CD4-positive, alpha-beta T cell treated with Interferon gamma for 1 hour (primary cell): ENCODE data around the gene MMS22L.
A peak's percentile ranks its signal among the peaks of the same experiment; 100 is the strongest.

Source experiments
- DNase-seq: peaks from one replicate; pipeline ENCODE4 v3.0.0-alpha.2; 2020

Gene MMS22L, protein sequence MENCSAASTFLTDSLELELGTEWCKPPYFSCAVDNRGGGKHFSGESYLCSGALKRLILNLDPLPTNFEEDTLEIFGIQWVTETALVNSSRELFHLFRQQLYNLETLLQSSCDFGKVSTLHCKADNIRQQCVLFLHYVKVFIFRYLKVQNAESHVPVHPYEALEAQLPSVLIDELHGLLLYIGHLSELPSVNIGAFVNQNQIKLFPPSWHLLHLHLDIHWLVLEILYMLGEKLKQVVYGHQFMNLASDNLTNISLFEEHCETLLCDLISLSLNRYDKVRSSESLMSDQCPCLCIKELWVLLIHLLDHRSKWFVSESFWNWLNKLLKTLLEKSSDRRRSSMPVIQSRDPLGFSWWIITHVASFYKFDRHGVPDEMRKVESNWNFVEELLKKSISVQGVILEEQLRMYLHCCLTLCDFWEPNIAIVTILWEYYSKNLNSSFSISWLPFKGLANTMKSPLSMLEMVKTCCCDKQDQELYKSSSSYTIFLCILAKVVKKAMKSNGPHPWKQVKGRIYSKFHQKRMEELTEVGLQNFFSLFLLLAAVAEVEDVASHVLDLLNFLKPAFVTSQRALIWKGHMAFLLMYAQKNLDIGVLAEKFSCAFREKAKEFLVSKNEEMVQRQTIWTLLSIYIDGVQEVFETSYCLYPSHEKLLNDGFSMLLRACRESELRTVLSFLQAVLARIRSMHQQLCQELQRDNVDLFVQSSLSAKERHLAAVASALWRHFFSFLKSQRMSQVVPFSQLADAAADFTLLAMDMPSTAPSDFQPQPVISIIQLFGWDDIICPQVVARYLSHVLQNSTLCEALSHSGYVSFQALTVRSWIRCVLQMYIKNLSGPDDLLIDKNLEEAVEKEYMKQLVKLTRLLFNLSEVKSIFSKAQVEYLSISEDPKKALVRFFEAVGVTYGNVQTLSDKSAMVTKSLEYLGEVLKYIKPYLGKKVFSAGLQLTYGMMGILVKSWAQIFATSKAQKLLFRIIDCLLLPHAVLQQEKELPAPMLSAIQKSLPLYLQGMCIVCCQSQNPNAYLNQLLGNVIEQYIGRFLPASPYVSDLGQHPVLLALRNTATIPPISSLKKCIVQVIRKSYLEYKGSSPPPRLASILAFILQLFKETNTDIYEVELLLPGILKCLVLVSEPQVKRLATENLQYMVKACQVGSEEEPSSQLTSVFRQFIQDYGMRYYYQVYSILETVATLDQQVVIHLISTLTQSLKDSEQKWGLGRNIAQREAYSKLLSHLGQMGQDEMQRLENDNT

DNA sequence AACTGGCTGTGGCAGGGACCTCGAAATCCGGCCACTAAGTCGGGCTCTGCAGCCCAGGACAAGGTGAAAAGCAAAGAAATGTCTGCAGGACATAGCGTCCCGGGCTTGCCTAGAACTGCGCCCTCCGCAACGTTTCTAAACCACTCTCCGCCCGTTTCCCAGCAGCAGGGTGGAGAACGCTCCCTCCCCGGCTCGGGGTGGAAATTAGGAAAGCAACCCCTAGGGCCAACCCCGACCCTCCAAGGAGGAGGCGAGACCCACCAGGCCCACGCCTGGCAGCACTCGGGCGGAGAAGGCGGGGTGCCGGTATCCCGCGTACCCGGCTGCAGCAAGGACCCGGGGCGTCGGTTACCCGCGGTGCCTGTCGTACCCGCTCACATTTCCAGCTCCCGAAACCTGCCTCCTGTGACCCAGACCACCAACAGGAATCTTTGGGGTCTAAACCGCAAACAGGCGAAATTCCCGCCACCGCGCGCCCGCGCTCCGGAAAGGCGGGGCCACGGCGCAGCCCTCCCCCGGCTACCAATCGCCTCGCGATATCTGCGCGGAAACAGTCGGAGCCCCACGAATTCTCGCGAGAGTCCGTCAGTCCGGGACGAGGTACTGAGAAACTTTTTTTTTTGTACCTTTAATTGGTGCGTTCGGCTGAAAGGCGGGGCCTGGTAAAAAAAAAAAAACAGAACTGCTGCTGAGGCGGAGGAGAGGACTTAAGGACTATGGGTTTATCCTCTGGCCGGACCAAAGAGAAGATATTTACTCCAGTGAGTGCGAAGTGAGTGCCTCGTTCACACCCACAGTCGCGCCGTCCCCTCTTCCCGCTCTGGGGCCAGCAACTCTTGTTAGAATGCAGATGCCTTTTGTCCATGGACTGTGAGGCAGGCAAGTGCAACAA lies at the start of gene MMS22L:
Gene MMS22L (minus strand): TSS at position 491 of the 892 bp plus-strand sequence. CDS start 739 bp downstream, outside the sequence.
- DNase-seq = peak; percentile 92

DNA sequence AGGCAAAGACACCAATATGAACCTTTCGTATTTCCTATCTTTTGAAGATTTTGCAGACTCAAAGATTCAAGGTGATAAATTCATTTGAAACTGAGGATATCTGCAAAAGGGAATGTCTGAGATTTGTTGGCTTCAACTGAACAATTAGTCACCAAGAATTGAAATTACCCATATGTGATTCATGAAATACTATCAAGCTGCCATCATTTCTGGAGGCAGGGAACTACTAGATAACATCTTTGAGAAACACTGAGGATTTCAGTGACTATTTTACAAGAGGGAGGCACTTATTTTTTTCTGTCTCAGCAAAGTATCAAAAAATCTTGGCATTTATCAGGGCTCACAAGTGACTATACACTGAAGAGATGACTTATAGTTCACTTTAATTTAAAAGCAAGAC lies 39.8 kb upstream of the MMS22L start:
- no peak for DNase-seq

DNA sequence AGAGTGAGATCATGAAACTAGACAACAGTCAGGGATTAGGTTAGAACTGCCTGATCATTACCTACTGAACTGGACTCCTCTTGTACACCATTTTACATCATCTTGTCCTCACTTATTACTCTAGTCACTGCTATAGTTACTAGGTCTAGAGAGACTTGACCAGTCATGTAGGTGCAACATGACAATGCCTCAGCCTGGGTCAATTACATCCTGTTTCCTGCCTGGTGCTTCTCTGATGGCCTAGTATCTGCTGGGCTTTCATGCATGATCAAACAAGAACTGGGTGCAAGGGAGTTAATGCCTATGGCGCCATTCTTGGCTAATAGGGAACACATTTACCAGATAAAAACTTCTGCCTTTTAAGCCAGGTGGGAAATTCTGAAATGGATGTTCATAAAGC lies 39.2 kb upstream of the MMS22L start:
- DNase-seq = no peak

DNA sequence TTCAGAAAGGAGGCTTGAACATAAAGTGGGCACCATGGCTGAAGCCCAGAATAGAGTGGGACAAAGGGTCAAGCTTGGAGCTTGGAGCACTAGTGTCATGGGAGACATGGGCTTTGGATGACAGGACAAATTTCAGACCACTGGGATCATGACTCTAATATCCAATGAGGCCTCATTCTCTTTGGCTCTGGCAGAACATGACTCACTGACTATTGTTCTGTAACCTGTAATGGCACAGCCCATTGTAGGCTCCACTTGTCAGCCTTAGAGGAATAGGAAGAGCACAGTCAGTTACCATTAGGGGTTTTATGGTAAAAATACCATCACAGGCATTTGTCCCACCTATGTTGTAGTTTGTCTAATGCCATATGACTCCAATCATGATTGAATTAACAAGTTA lies 34.0 kb upstream of the MMS22L start:
- DNase-seq = no peak

DNA sequence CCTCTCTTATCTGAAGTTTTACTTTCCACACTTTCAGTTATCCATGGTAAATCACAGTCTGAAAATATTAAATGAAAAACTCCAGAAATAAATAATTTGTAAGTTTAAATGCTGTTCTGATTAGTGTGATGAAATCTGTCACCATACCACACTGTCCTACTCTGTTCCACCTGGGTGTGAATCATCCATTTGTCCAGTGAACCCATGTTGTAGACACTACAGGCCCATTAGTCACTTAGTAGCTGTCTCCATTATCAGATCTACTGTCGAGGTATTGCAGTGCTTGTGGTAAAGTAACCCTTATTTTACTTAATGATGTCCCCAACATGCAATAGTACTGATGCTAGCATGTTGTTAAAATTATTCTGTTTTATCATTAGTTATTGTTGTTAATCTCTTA lies 29.2 kb upstream of the MMS22L start:
- no peak for DNase-seq

DNA sequence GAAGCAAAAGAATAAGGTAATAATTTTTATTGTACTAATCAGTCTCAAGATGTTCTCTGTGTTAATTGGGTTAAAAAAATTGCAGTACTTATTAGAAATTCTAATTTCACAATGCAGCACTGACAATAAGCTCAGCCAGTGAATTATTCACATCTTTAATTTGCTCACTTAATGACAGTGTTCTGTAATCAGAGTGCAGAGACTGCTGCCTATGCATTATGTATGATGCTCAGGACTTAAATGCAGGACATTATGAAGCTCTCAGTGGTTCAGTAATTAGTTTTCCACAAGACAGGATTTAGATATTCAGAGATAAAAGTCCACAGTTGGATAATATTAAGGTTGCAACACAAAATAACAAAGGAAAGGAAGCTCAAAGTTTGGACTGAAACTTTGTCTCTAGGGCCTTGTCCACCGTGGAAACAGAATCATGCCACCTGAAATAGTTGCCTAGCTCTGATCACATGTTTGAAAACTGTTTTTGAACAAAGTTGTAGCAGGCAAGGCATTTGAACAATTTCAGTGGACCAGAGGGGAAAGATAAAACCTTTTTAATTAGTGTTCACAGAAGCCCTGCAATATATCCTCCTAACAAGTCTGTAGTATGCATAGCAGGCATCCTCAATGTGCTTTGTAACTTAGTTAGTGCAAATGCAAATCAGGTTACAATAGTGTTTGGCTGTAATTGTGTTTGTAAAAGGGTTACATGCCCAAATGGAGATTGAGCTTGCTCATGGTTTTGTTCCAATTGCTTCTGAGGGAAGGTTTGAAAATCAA lies 23.7 kb upstream of the MMS22L start:
- DNase-seq = no peak

DNA sequence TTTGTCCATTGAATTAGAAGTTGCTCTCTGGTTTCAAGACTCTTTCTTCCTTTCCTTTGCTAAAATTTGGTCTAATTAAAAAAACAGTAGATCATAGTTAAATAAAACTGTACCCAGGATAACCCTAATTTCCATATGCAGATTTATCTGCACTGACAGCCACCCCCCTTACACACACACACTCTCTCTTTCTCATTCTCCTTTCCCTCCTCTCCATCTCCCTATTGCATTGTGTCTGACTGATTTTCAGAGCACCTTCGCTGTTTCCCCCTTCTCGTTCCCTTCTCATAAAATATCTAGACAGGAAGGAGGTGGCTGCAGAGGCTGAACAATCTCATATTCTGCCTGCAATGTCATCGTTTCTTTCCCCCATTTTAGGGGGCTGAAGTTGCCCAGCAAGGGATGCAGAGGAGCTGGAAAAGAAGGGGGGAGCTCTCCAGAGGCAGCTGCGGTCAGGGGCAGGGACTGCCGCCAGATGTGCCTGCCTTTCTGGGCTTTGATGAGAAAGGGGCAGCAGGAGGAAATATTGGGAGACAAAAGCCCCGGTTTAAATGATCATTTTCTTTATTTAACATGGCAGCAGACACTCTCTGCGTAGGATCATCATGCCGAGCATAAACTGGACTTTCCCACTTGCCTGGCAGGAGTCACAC lies 22.5 kb upstream of the MMS22L start:
- DNase-seq = no peak

DNA sequence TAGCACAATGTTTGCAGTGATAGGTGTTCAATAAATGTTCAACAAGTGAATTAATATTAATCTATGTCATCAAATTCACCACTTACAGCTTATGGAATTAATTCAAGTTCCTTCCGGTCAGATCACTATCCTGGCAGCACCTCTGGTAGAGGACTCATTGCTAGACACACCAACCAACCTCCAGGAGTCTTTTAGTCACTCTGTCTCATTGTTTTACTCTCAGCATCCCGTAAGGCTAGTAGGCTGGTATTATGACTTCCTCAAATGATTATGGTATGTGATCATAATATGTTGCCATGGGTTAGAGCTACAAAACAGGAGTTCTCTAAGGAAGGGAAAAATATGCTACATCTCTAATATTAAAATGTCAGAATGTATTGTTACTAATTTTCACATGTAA lies 21.7 kb upstream of the MMS22L start:
- DNase-seq = no peak

DNA sequence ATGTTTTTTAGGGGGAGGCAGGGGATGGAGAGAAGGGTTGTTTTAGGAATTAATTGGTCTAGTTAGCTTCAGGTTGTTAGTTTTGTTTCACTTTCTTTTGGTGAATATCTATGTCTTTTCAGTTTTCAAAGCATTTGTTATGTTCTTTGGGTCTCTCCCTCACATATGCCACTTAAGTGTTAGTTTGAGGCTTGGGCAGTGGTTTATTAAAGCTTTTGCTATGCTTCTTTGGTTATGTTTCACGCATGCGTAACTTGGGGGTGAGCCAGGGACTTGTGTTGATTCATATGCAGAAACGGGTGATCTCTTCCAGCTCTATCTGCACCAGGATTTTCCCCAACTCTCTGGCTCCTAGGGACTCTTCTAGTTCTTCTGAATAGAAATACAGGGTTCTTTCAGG lies 11.4 kb upstream of the MMS22L start:
- DNase-seq = no peak

DNA sequence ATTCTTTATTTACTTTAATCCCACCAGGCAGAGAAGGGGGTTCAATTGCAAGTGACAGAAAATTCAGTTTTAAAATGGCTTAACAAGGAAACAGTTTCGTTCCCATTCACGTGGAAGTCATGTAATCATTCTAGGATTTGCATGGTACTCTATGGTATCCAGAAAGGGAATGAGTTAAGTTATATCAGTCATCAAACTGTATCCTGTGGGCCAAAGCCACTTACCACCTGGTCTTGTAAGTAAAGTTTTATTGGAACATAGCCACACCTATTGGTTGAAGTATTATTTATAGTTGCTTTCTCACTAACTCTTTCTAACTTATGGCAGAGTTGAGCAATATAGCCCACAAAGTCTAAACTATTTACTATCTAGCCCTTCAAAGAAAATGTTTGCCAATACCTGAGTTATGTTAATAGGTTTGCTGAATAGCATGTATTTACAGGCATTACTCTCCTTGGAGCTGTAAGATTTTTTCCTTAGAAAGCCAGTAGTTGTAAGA lies 10.2 kb upstream of the MMS22L start:
- DNase-seq = no peak

DNA sequence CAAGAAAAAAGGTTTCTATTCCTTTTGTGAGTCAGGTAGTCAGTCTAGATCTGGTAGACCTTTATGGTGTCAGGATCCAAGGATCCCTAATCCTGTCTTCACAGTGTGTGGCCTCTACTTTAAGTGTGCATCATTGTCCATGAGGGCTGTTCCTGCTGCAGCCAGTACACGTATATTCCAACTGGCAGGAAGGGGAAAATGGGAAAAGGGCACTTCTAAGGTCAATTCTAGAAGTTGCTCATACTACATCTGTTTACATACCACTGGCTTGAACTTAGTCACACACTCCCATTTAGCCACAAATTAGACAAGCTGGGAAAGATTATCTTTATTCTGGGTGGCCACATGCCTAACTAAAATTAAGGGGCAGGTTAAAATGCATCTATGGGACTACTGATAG lies 9.7 kb upstream of the MMS22L start:
- no peak for DNase-seq

DNA sequence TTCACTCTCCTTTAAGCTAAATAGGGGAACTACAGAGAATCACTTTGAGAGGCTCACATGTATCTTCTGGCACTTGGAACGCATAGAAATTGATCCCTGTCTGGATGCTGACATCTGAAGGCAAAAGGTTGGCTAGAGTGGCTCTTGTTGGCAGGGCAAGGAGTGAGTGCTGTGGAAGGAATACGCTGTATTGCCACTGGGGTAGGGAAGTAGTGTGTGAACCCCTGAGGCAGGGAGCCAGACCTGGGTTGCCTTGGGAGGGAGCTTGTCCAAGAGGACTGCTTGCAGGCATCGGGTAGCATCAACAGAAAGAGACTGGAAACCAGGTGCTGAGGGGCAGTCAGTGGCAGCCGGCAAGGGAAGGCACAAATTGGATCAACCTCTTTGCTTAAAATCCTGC lies 8.9 kb upstream of the MMS22L start:
- DNase-seq = no peak

DNA sequence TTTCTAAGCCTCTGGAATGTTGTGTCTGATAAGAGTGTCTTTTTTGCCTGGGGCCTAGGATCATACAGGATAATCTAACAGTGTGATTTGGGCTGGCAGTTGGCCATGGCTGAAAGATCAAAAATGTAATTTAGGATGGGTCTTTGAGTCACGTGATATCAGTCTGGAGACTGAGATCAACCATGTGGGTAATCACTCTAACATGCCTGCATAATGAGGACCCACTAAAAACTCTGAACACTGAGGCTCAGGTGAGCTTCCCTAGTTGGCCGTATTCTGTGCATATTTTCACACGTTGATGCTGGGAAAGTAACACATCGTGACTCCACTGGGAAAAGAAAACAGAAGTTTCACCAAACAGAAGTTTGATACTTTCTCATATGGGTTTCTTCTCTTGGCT lies 6.3 kb upstream of the MMS22L start:
- no peak for DNase-seq

DNA sequence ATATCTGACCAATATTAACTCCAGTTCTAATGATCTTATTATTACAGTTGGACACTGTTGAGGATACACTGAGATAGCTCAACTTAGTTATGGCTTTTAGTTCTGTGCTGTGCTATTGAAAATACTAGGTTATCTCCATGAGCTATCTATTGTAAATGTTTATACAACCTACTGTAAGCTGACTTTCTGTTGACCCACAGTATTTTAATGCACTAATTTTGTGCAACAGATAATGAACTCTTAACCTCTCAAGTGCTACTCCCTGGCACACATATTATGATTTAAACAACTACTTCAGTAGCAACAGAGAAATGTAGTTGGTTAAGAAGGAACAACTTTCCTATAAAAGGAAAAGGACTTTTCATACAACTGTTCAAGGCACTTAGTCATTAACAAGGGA lies 5.2 kb upstream of the MMS22L start:
- DNase-seq = no peak

DNA sequence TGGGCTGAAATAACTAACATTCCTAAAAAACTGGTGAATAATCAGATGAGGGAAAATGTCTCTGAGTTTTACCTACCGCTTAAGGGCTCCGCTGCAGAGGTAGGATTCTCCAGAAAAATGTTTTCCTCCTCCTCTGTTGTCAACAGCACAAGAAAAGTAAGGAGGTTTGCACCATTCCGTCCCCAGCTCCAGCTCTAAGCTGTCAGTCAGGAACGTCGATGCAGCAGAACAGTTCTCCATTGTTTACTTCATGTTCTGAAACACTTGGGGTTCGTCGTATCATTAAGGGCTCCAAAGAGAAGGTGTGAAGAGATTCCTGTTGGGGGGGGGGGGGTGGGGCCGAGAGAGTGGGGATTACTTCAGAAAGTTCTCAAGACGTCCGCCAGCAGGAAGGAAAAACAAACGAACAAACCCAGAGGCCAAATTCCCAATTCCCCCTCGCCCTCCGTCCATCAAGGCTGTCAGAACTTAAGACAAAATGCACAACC lies 734 bp downstream of the MMS22L start:
- DNase-seq = no peak

DNA sequence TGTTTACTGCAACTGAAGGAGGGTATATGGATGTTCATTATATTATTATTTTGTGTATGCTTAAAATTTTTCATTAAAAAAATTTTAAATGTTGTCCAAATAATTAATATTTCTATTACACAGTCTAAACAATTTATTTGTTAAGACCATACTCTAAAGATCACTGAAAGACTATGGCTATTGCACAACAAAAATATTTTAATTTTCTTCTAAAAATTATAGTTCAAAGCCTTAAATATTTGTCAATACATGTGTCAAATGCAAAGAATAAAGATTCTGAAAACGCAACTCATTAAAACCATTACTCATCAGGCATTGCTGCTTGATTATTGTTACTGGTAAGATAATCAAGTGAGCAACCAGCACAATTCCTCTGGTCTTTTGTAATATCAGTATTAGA lies 2.2 kb downstream of the MMS22L start:
- DNase-seq = no peak

DNA sequence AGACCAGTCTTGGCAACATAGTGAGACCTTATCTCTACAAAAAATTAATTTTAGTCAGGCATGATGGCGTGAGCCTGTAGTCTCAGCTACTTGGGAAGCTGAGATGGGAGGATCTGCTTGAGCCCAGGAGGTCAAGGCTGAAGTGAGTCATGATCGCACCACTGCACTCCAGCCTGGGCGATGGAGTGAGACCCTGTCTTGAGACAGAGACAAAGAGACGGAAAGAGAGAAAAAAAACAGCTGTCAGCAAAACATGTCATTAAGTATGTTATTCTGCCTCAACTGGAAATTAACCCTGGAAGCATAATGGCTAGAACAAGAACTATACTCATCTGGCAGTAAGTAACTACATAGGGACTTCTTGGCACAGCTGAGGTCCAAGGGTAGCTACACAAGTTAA lies 7.2 kb downstream of the MMS22L start:
- DNase-seq = no peak

DNA sequence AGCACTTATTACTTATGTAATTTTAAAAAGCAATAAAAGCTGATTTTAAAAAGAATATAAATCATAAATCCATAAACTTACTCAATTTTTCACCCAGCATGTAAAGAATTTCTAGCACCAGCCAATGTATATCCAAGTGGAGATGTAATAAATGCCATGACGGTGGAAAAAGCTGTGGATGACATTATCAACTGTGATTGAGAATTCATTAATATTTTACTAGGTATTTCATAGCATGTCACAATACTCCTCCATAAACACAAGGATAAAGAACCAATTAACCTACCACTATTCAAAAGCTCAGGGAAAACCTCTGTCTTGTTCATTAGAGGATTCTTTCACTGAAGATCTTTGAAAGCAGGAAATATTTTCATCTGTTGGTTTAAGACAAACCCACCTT lies 13.2 kb downstream of the MMS22L start:
- no peak for DNase-seq

DNA sequence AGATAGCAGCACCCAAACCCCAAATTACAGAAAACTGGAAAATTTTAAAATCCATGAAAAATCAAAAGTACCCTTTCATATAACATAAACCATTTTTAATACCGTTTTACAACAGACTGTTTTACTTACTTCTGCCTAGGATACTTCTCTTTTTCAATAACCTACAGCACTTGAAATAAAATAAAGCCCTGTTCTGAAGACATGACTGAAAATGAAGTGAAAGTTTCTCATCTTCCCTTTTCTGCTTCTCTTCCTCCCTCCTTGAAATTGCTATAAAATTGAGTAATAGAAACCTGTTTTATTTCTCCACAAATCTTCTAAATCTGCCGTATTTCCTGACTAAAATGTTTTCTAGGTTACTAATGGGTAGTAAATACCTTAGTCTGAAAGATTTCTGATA lies 20.3 kb downstream of the MMS22L start:
- no peak for DNase-seq

DNA sequence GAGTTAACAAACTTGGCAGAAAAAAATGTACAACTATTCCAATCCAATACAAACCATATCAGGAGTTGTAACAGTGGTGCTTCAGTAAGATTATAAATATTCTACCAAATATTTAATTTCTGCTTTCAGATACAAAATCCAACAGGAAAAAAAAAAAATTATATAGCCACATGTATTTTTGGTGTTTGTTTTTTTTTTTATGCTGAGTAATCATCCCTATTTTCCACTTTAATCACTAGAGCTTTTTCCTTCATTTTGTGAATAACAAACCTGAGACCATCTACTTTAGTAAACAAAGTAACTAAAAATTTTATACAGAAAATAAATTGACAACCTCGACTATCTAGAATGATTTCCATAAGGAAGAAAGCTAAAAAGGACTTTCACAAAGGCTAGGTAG lies 36.2 kb downstream of the MMS22L start:
- no peak for DNase-seq

DNA sequence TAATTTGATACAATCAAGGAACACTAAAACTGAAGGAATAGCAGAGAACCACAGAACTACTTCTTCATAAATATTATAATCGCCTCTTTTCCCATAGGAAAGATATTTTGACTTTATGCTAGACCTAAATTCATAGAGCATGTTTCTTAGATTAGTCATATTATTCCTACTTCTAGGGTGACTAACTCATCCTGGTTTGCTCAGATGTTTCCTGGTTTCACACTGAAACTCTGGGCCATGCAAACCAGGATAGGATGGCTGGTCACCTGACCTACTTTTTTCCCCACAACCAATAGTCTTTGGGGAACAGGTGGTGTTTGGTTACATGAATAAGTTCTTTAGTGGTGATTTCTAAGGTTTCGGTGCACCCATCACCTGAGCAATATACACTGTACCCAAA lies 42.8 kb downstream of the MMS22L start:
- DNase-seq = no peak
